HL-60 (cell line): ENCODE measurements around the gene CREB3L1.
A peak's percentile ranks its signal among the peaks of the same experiment; 100 is the strongest.

Experiments used
- DNase-seq, 2 experiments: peaks; one replicate each; pipeline ENCODE4 v3.0.0-alpha.2; 2010 to 2020; ENCODE audit warnings: low read depth in 1 of 2, low spot score in 1 of 2
- H3K27ac ChIP-seq: fragments of 250-450 bp; sonication (Bioruptor Pico); replicated peaks from 2 replicates; pipeline ENCODE4 v1.5.1; 2020; ENCODE audit warnings: mild to moderate bottlenecking, moderate library complexity
- H3K27me3 ChIP-seq: fragments of 250-450 bp; sonication (Bioruptor Pico); 2 replicates; pipeline ENCODE4 v1.5.1; 2021; ENCODE audit warnings: mild to moderate bottlenecking, moderate library complexity; ENCODE audit not compliant: insufficient read depth, poor library complexity, severe bottlenecking
- H3K4me3 ChIP-seq: replicated peaks from 2 replicates; pipeline ENCODE4 v1.5.1; 2011; ENCODE audit warnings: mild to moderate bottlenecking, control low read depth, low read length; ENCODE audit not compliant: insufficient read depth
- CTCF ChIP-seq: IDR thresholded peaks from one replicate; pipeline ENCODE4 v1.5.1; 2011; ENCODE audit warnings: low read length, control low read depth, inconsistent platforms; ENCODE audit not compliant: insufficient read depth
- GABPA ChIP-seq: IDR thresholded peaks from 2 replicates; pipeline ENCODE4 v1.6.1; 2012; ENCODE audit warnings: low read depth
- POLR2AphosphoS5 ChIP-seq: IDR thresholded peaks from 2 replicates; pipeline ENCODE4 v1.6.1; 2012; ENCODE audit warnings: low read depth
- REST ChIP-seq: IDR thresholded peaks from 2 replicates; pipeline ENCODE4 v1.6.1; 2012; ENCODE audit warnings: low read depth; ENCODE audit not compliant: insufficient replicate concordance
- SPI1 ChIP-seq: IDR thresholded peaks from 2 replicates; pipeline ENCODE4 v1.6.1; 2012; ENCODE audit warnings: low read depth, mild to moderate bottlenecking, borderline replicate concordance

Gene CREB3L1

GRCh38 chr11:46364056-46364455 is 86.6 kb downstream of the CREB3L1 start:
- TF ChIP-seq SPI1 (no peak), CTCF (no peak), REST (no peak)
- H3K27me3 ChIP-seq = no peaks in the 10 kb centered on the region
- no peak overlapping the region for H3K4me3 ChIP-seq
- no peak for DNase-seq
- peak overlapping the region; percentile 97 for H3K27ac ChIP-seq

GRCh38 chr11:46364791-46365190 is 87.3 kb downstream of the CREB3L1 start:
- Histone ChIP-seq H3K27me3 (no peaks in the 10 kb centered on the region), H3K4me3 (no peak overlapping the region), H3K27ac (peak overlapping the region; percentile 97)
- no peak for TF ChIP-seq GABPA
- no peak for TF ChIP-seq SPI1
- TF ChIP-seq CTCF = no peak
- no peak for TF ChIP-seq REST
- no peak for TF ChIP-seq POLR2AphosphoS5
- no peak for DNase-seq

- Histone ChIP-seq H3K4me3 (no peak overlapping the region), H3K27ac (no peak overlapping the region), H3K27me3 (no peaks in the 10 kb centered on the region)
- TF ChIP-seq CTCF = no peak
- DNase-seq = no peak
Observed at GRCh38 chr11:46366260-46366659, 88.8 kb downstream of the CREB3L1 start.

GRCh38 chr11:46366661-46367161 is 89.2 kb downstream of the CREB3L1 start:
- TF ChIP-seq CTCF = no peak
- no peak for TF ChIP-seq REST
- peak; percentile 34; the same call in 1 of the 2 replicates for TF ChIP-seq POLR2AphosphoS5
- no peak for TF ChIP-seq SPI1
- no peak for TF ChIP-seq GABPA
- DNase-seq = no peak
- H3K27me3 ChIP-seq = no peaks in the 10 kb centered on the region
- 0 out of 2 replicates have a peak overlapping the region, but pooled peaks have one; percentile 26 for H3K27ac ChIP-seq
- no peak overlapping the region for H3K4me3 ChIP-seq
